ENCODE data around the gene PKNOX2. TPM values are rescaled to one million over a fixed set of nuclear protein-coding genes. Genes with fewer than 3 reads are reported as not detected.
A peak's percentile ranks its signal among the peaks of the same experiment; 100 is the strongest.

Gene PKNOX2
- polyA plus RNA-seq, 1 donor, result 3.6 TPM

GRCh38 chr11:125201525-125202141 is 37.1 kb downstream of the PKNOX2 start:
- Histone ChIP-seq H3K27me3 (ENCODE audit: control insufficient read depth, insufficient read depth, low read length) (no peaks in the 10 kb centered on the region), H3K9me3 (ENCODE audit: control insufficient read depth, low read depth, low read length) (no peaks in the 10 kb centered on the region), H3K4me1 (ENCODE audit: control insufficient read depth, insufficient read depth, low read length) (peaks cover 16% of the 10 kb centered on the region), H3K4me3 (ENCODE audit: low read length) (no peak overlapping the region), H3K27ac (ENCODE audit: low read length) (peak overlapping the region; percentile 43), H3K36me3 (ENCODE audit: control insufficient read depth, insufficient read depth, low read length) (no peaks in the 10 kb centered on the region)
- WGBS (ENCODE audit: insufficient coverage, low lambda C conversion rate), result no CpG with 5 or more reads among the region's 10 CpGs
- peak; percentile 60 to 75 for DNase-seq

- DNase-seq, result no peak
- Histone ChIP-seq H3K4me3 (ENCODE audit: low read length) (no peak overlapping the region), H3K27ac (ENCODE audit: low read length) (no peak overlapping the region), H3K36me3 (ENCODE audit: control insufficient read depth, insufficient read depth, low read length) (no peaks in the 10 kb centered on the region), H3K27me3 (ENCODE audit: control insufficient read depth, insufficient read depth, low read length) (no peaks in the 10 kb centered on the region), H3K9me3 (ENCODE audit: control insufficient read depth, low read depth, low read length) (no peaks in the 10 kb centered on the region), H3K4me1 (ENCODE audit: control insufficient read depth, insufficient read depth, low read length) (peaks cover 16% of the 10 kb centered on the region)
- WGBS (ENCODE audit: insufficient coverage, low lambda C conversion rate), result no CpG with 5 or more reads among the region's 4 CpGs
Measured at GRCh38 chr11:125202362-125202880, 37.9 kb downstream of the PKNOX2 start.

GRCh38 chr11:125202977-125203376 is 38.4 kb downstream of the PKNOX2 start:
- no peaks in the 10 kb centered on the region for H3K9me3 ChIP-seq (ENCODE audit: control insufficient read depth, low read depth, low read length)
- H3K27ac ChIP-seq (ENCODE audit: low read length), result no peak overlapping the region
- WGBS (ENCODE audit: insufficient coverage, low lambda C conversion rate), result 60% methylated on average over 1 of the region's 8 CpGs
- no peaks in the 10 kb centered on the region for H3K27me3 ChIP-seq (ENCODE audit: control insufficient read depth, insufficient read depth, low read length)
- no peak for DNase-seq
- peaks cover 16% of the 10 kb centered on the region for H3K4me1 ChIP-seq (ENCODE audit: control insufficient read depth, insufficient read depth, low read length)
- no peak overlapping the region for H3K4me3 ChIP-seq (ENCODE audit: low read length)
- H3K36me3 ChIP-seq (ENCODE audit: control insufficient read depth, insufficient read depth, low read length), result no peaks in the 10 kb centered on the region

GRCh38 chr11:125207866-125208425 is 43.4 kb downstream of the PKNOX2 start:
- no peak overlapping the region for H3K4me3 ChIP-seq (ENCODE audit: low read length)
- no peak overlapping the region for H3K27ac ChIP-seq (ENCODE audit: low read length)
- WGBS (ENCODE audit: insufficient coverage, low lambda C conversion rate), result no CpG with 5 or more reads among the region's 1 CpG
- no peaks in the 10 kb centered on the region for H3K36me3 ChIP-seq (ENCODE audit: control insufficient read depth, insufficient read depth, low read length)
- H3K9me3 ChIP-seq (ENCODE audit: control insufficient read depth, low read depth, low read length), result no peaks in the 10 kb centered on the region
- no peak for DNase-seq
- H3K27me3 ChIP-seq (ENCODE audit: control insufficient read depth, insufficient read depth, low read length), result no peaks in the 10 kb centered on the region
- peaks cover 2% of the 10 kb centered on the region for H3K4me1 ChIP-seq (ENCODE audit: control insufficient read depth, insufficient read depth, low read length)

- WGBS (ENCODE audit: insufficient coverage, low lambda C conversion rate), result no CpG with 5 or more reads among the region's 3 CpGs
- H3K4me3 ChIP-seq (ENCODE audit: low read length), result no peak overlapping the region
Measured at GRCh38 chr11:125210066-125210465, 45.5 kb downstream of the PKNOX2 start.

GRCh38 chr11:125211191-125211947 is 46.8 kb downstream of the PKNOX2 start:
- WGBS (ENCODE audit: insufficient coverage, low lambda C conversion rate), result no CpG with 5 or more reads among the region's 5 CpGs
- Histone ChIP-seq H3K4me1 (ENCODE audit: control insufficient read depth, insufficient read depth, low read length) (peaks cover 5% of the 10 kb centered on the region), H3K27ac (ENCODE audit: low read length) (no peak overlapping the region), H3K9me3 (ENCODE audit: control insufficient read depth, low read depth, low read length) (no peaks in the 10 kb centered on the region), H3K27me3 (ENCODE audit: control insufficient read depth, insufficient read depth, low read length) (peaks cover 5% of the 10 kb centered on the region), H3K36me3 (ENCODE audit: control insufficient read depth, insufficient read depth, low read length) (no peaks in the 10 kb centered on the region), H3K4me3 (ENCODE audit: low read length) (no peak overlapping the region)
- no peak for DNase-seq

More at GRCh38 chr11:125210066-125210465, 45.5 kb downstream of the PKNOX2 start:
- H3K36me3 ChIP-seq (ENCODE audit: control insufficient read depth, insufficient read depth, low read length), result no peaks in the 10 kb centered on the region
- no peak overlapping the region for H3K27ac ChIP-seq (ENCODE audit: low read length)
- H3K27me3 ChIP-seq (ENCODE audit: control insufficient read depth, insufficient read depth, low read length), result peaks cover 2% of the 10 kb centered on the region
- H3K4me1 ChIP-seq (ENCODE audit: control insufficient read depth, insufficient read depth, low read length), result peaks cover 5% of the 10 kb centered on the region
- H3K9me3 ChIP-seq (ENCODE audit: control insufficient read depth, low read depth, low read length), result no peaks in the 10 kb centered on the region
- DNase-seq, result no peak

- Histone ChIP-seq H3K9me3 (ENCODE audit: control insufficient read depth, low read depth, low read length) (no peaks in the 10 kb centered on the region), H3K36me3 (ENCODE audit: control insufficient read depth, insufficient read depth, low read length) (no peaks in the 10 kb centered on the region), H3K4me3 (ENCODE audit: low read length) (no peak overlapping the region), H3K27ac (ENCODE audit: low read length) (no peak overlapping the region), H3K27me3 (ENCODE audit: control insufficient read depth, insufficient read depth, low read length) (peaks cover 5% of the 10 kb centered on the region), H3K4me1 (ENCODE audit: control insufficient read depth, insufficient read depth, low read length) (peaks cover 5% of the 10 kb centered on the region)
- no CpG with 5 or more reads among the region's 4 CpGs for WGBS (ENCODE audit: insufficient coverage, low lambda C conversion rate)
- DNase-seq, result no peak
Measured at GRCh38 chr11:125211948-125212340, 47.4 kb downstream of the PKNOX2 start.

- Histone ChIP-seq H3K27ac (ENCODE audit: low read length) (peak overlapping the region; percentile 40), H3K36me3 (ENCODE audit: control insufficient read depth, insufficient read depth, low read length) (no peaks in the 10 kb centered on the region), H3K27me3 (ENCODE audit: control insufficient read depth, insufficient read depth, low read length) (peaks cover 8% of the 10 kb centered on the region), H3K4me3 (ENCODE audit: low read length) (no peak overlapping the region), H3K4me1 (ENCODE audit: control insufficient read depth, insufficient read depth, low read length) (peaks cover 5% of the 10 kb centered on the region), H3K9me3 (ENCODE audit: control insufficient read depth, low read depth, low read length) (no peaks in the 10 kb centered on the region)
- no CpG with 5 or more reads among the region's 18 CpGs for WGBS (ENCODE audit: insufficient coverage, low lambda C conversion rate)
- DNase-seq, result peak; percentile 16 to 39
Measured at GRCh38 chr11:125214601-125215565, 50.3 kb downstream of the PKNOX2 start.

GRCh38 chr11:125215976-125216375 is 51.4 kb downstream of the PKNOX2 start:
- Histone ChIP-seq H3K4me1 (ENCODE audit: control insufficient read depth, insufficient read depth, low read length) (peaks cover 5% of the 10 kb centered on the region), H3K4me3 (ENCODE audit: low read length) (no peak overlapping the region), H3K27ac (ENCODE audit: low read length) (no peak overlapping the region), H3K27me3 (ENCODE audit: control insufficient read depth, insufficient read depth, low read length) (peaks cover 8% of the 10 kb centered on the region), H3K9me3 (ENCODE audit: control insufficient read depth, low read depth, low read length) (no peaks in the 10 kb centered on the region), H3K36me3 (ENCODE audit: control insufficient read depth, insufficient read depth, low read length) (no peaks in the 10 kb centered on the region)
- no CpG with 5 or more reads among the region's 6 CpGs for WGBS (ENCODE audit: insufficient coverage, low lambda C conversion rate)
- no peak for DNase-seq

- DNase-seq, result no peak
- peaks cover 8% of the 10 kb centered on the region for H3K27me3 ChIP-seq (ENCODE audit: control insufficient read depth, insufficient read depth, low read length)
- H3K36me3 ChIP-seq (ENCODE audit: control insufficient read depth, insufficient read depth, low read length), result no peaks in the 10 kb centered on the region
- no peaks in the 10 kb centered on the region for H3K9me3 ChIP-seq (ENCODE audit: control insufficient read depth, low read depth, low read length)
- no peak overlapping the region for H3K27ac ChIP-seq (ENCODE audit: low read length)
- H3K4me3 ChIP-seq (ENCODE audit: low read length), result no peak overlapping the region
- H3K4me1 ChIP-seq (ENCODE audit: control insufficient read depth, insufficient read depth, low read length), result peaks cover 5% of the 10 kb centered on the region
- WGBS (ENCODE audit: insufficient coverage, low lambda C conversion rate), result 100% methylated on average over 1 of the region's 4 CpGs
Measured at GRCh38 chr11:125218336-125218735, 53.8 kb downstream of the PKNOX2 start.

Measured in large intestine (tissue), 3 donors.